Duodenal mucosa (tissue), 2 donors: ENCODE measurements around the gene SMIM28.

ENCODE experiments used
- H3K27ac ChIP-seq: one replicate; pipeline ENCODE4 v1.7.0; 2013; ENCODE audit warnings: low read depth, low read length
- H3K27me3 ChIP-seq, 2 donors: one replicate each; pipeline ENCODE4 v1.7.0; 2013; ENCODE audit warnings: low read length in 2 of 2, control low read depth in 1 of 2; ENCODE audit not compliant: insufficient read depth in 2 of 2, control insufficient read depth in 1 of 2
- H3K36me3 ChIP-seq, 2 donors: one replicate each; pipeline ENCODE4 v1.7.0; 2013; ENCODE audit warnings: low read length in 2 of 2, control low read depth in 1 of 2; ENCODE audit not compliant: insufficient read depth in 2 of 2, control insufficient read depth in 1 of 2
- H3K4me1 ChIP-seq, 2 donors: one replicate each; pipeline ENCODE4 v1.7.0; 2013; ENCODE audit warnings: low read length in 2 of 2, control low read depth in 1 of 2; ENCODE audit not compliant: insufficient read depth in 2 of 2, control insufficient read depth in 1 of 2
- H3K4me3 ChIP-seq, 2 donors: one replicate each; pipeline ENCODE4 v1.7.0; 2013; ENCODE audit warnings: low read length in 2 of 2, low read depth in 1 of 2
- H3K9ac ChIP-seq, 2 donors: one replicate each; pipeline ENCODE4 v1.7.0; 2013; ENCODE audit warnings: low read length in 2 of 2, low read depth in 1 of 2
- H3K9me3 ChIP-seq, 2 donors: one replicate each; pipeline ENCODE4 v1.7.0; 2013; ENCODE audit warnings: low read length in 2 of 2, control low read depth in 1 of 2; ENCODE audit not compliant: control insufficient read depth in 1 of 2

The SMIM28 gene

DNA sequence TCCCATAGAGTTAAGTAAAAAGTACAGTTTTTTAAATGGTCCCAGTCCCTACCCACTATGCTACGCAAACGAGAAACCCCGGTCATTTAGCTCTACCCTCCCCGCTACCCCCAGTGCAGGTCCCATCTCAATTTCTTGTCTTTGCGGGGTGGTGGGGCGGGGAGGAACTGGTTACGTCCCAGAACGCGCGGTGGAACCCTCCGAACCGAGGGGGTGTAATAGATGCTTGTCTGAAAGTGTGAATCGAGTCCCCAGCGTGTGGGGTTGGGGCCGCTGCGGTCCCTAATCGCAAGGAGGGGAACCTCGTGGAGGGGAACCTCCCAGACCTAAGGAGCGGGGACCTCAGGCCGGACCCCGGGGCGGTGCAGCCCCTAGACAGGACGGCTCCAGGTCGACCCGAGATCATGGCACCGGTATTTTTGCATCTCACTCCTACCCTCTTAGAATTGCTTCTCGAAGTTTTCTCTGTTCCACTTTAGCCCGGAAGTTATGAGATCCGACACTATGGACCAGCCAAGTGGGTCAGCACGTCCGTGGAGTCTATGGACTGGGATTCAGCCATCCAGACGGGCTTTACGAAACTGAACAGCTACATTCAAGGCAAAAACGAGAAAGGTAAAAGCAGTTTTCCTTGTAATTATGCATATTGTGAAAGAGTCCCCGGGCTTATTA is 27.1 kb downstream of the SMIM28 start:
- Histone ChIP-seq H3K36me3 (peaks cover 25 to 34% of the 10 kb centered on the region in 2 donors), H3K4me3 (peak overlapping the region; percentile 92 to 97), H3K9ac (peak overlapping the region; percentile 91 to 94), H3K27me3 (no peaks in the 10 kb centered on the region), H3K9me3 (no peaks in the 10 kb centered on the region), H3K27ac (peak overlapping the region; percentile 73), H3K4me1 (peaks cover 4 to 18% of the 10 kb centered on the region in 2 donors)

DNA sequence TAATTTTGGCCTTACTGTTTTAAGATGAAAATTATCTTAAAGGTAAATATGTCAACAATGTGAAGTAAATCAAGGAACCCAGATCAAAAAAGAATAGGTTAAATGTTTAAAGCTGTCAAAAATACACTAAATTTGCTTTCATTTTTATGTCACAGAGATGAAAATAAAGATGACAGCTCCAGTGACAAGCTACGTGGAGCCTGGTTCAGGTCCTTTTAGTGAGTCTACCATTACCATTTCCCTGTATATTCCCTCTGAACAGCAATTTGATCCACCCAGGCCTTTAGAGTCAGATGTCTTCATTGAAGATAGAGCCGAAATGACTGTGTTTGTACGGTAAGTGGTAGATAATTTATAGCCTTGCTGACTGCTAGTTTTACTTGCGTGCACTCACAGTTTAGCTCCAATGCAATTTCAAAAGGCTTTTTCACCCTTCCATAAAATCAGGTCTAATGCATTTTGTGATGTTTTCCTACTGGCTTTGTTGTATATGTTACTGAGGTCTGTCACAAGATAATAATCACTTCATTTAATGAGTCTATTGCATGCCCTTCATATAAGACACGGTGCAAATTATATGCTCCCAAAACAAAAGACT is 28.2 kb downstream of the SMIM28 start:
- Histone ChIP-seq H3K9me3 (no peaks in the 10 kb centered on the region), H3K27me3 (no peaks in the 10 kb centered on the region), H3K27ac (no peak overlapping the region), H3K36me3 (peaks cover 32 to 37% of the 10 kb centered on the region in 2 donors), H3K9ac (no peak overlapping the region), H3K4me3 (peak overlapping the region; percentile 0 to 9), H3K4me1 (peaks cover 4 to 18% of the 10 kb centered on the region in 2 donors)

DNA sequence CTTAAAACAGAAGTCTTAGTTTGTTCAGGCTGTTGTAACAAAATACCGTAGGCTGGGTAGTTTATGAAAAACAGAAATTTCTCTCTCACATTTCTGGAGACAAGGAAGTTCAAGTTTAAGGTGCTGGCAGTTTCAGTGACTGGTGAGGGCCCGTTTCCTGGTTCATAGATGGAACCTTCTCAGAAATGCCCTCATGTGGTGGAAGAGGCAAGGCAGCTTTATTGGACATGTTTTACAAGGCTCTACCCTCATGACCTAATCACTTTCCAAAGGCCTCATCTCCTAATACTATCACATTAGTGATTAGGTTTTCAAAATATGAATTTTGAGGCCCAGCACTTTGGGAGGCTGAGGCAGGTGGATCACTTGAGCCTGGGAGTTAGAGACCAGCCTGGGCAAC is 28.7 kb downstream of the SMIM28 start:
- peaks cover 37 to 43% of the 10 kb centered on the region in 2 donors for H3K36me3 ChIP-seq
- H3K9ac ChIP-seq, result no peak overlapping the region
- H3K27me3 ChIP-seq, result no peaks in the 10 kb centered on the region
- no peak overlapping the region for H3K4me3 ChIP-seq
- peaks cover 4 to 18% of the 10 kb centered on the region in 2 donors for H3K4me1 ChIP-seq
- no peaks in the 10 kb centered on the region for H3K9me3 ChIP-seq
- no peak overlapping the region for H3K27ac ChIP-seq

DNA sequence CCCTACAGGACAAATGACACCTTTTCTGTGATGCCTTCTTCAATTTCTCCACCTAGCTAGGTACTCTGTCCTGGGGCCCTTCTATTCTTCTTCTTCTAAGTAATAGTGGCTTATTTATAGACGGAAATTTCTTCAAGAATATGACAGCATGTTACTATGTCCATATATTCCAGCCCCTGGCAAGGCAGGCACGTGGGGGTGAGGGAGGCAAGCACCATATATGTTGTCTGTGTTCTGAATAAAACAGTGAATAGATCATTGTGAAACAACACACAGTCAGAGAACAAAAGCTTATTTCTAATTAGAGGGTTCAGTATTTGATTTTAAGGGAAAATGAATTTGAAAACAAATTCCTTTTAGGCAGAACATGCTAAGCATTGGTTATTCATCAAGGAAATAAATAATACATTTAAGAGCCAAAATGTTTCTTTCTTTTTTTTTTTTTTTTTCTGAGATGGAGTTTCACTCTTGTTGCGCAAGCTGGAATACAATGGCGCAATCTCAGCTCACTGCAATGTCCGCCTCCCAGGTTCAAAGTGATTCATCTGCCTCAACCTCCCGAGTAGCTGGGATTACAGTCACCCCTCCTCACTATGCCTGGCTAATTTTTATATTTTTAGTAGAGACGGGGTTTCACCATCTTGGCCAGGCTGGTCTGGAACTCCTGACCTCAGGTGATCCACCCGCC is 32.5 kb downstream of the SMIM28 start:
- Histone ChIP-seq H3K36me3 (peaks cover 47 to 74% of the 10 kb centered on the region in 2 donors), H3K27me3 (no peaks in the 10 kb centered on the region), H3K4me3 (no peak overlapping the region), H3K9me3 (no peaks in the 10 kb centered on the region), H3K4me1 (peaks cover 4 to 6% of the 10 kb centered on the region in 2 donors), H3K9ac (no peak overlapping the region), H3K27ac (no peak overlapping the region)

DNA sequence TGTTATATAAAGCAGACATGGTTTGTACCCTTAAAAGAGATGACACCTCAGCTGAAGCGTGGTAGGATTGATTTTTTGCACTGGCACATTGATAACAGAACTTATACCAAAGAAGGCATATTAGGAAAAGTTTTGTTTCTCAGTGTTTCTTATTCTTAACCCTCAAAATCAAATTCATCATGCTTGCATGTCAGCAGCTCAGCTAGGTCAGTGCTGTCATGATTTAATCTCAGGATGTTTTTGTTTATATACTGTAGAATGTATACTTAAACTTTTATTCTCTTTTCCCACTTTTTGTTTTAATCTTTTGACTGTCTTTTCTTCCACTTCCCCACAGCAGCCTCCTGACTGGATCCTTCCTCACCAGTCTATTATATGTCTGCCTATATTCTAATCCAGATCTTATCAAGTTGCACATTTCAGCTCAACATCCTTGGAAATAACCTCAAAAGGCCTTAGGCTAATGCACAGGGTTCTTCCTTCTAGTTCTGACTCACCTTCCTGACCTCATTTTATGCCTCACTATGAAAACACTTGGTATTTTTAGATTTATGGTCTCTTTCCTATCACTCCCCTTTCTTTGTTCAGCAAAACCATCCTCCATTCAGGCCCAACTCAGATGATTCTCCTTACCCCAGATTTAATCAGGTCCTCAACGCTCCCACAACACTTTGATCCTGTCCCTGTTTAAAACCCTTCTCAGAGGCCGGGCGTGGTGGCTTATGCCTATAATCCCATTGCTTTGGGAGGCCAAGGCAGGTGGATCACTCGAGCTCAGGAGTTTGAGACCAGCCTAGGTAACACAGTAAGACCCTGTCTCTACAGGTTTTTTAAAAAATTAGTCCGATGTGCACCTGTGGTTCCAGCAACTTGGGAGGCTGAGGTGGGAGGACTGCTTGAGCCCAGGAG is 33.5 kb downstream of the SMIM28 start:
- Histone ChIP-seq H3K4me1 (no peaks in the 10 kb centered on the region), H3K36me3 (peaks cover 47 to 73% of the 10 kb centered on the region in 2 donors), H3K27ac (no peak overlapping the region), H3K9ac (no peak overlapping the region), H3K9me3 (no peaks in the 10 kb centered on the region), H3K4me3 (no peak overlapping the region), H3K27me3 (no peaks in the 10 kb centered on the region)

DNA sequence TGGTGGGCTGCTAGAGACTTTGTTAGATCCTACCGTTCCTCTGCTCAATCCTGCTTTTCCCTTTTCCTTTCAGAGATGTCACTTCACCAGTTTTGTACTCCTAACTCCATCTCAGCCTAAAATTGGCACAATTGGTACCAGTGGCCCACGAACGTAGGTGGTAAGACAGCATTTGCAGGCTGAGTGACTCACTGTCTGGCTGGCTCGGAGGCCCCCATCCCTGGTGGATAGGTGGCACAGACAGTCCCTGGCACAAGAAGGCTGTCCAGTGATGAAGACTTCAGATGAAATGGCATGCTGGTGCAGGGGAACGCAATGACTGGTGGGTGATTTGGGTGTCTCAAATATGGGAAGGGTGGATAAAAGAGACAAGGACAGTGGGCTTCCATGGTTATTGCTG is 37.4 kb downstream of the SMIM28 start:
- H3K9ac ChIP-seq, result no peak overlapping the region
- no peaks in the 10 kb centered on the region for H3K4me1 ChIP-seq
- H3K27me3 ChIP-seq, result no peaks in the 10 kb centered on the region
- no peaks in the 10 kb centered on the region for H3K9me3 ChIP-seq
- H3K36me3 ChIP-seq, result peaks cover 25 to 49% of the 10 kb centered on the region in 2 donors
- no peak overlapping the region for H3K27ac ChIP-seq
- H3K4me3 ChIP-seq, result no peak overlapping the region

GRCh38 chr6:138416206-138416605 is 38.5 kb downstream of the SMIM28 start:
- Histone ChIP-seq H3K27me3 (no peaks in the 10 kb centered on the region), H3K4me3 (no peak overlapping the region), H3K4me1 (no peaks in the 10 kb centered on the region), H3K9ac (no peak overlapping the region), H3K27ac (no peak overlapping the region), H3K9me3 (no peaks in the 10 kb centered on the region), H3K36me3 (peaks cover 18 to 53% of the 10 kb centered on the region in 2 donors)

DNA sequence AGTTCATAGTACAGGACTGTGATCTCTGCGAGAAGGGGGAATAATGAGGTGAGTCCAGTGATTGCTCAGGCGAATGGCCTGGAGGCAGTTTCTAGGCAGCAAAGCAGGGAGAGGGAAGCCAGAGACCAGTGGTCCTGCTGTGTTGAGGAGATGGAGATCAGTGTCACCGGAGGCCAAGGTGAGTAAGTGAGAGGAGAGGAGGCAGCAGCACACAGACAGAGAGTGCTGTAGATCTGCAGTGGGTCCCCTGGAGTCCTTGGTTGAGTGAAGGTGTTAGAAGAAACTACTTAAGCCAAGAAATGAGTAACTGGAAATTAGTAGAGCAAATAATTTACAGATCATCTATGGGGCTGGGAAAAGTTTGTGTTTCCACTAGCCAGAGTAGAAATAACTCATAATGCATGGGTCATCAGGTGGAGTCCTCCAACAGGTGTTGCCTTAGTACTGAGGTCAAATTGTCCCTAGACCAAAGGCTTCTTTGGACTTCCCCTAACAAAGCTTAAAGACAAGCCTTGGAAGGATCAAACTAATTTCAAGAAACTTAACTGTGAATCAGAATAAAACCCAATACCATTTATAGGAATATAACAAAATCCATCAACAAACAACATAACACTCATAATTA is 39.9 kb downstream of the SMIM28 start:
- H3K4me3 ChIP-seq, result no peak overlapping the region

GRCh38 chr6:138418118-138418742 is 40.5 kb downstream of the SMIM28 start:
- no peaks in the 10 kb centered on the region for H3K27me3 ChIP-seq
- no peaks in the 10 kb centered on the region for H3K4me1 ChIP-seq
- no peak overlapping the region for H3K4me3 ChIP-seq
- peaks cover 9 to 46% of the 10 kb centered on the region in 2 donors for H3K36me3 ChIP-seq
- H3K9me3 ChIP-seq, result no peaks in the 10 kb centered on the region
- no peak overlapping the region for H3K27ac ChIP-seq
- H3K9ac ChIP-seq, result no peak overlapping the region

More for the DNA sequence above, 39.9 kb downstream of the SMIM28 start:
- H3K9me3 ChIP-seq, result no peaks in the 10 kb centered on the region
- no peaks in the 10 kb centered on the region for H3K27me3 ChIP-seq
- no peaks in the 10 kb centered on the region for H3K4me1 ChIP-seq
- no peak overlapping the region for H3K27ac ChIP-seq
- H3K9ac ChIP-seq, result no peak overlapping the region
- peaks cover 14 to 51% of the 10 kb centered on the region in 2 donors for H3K36me3 ChIP-seq
